Tibial nerve (tissue), 4 donors: ENCODE measurements around the gene GNPAT.

Experiments used
- EP300 ChIP-seq, 2 donors: sonication (generic); formaldehyde crosslinking; IDR thresholded peaks; one replicate each; pipeline ENCODE4 v1.6.1; 2017; ENCODE audit warnings: antibody characterized with exemption in 2 of 2, mild to moderate bottlenecking in 1 of 2
- POLR2A ChIP-seq, 2 donors: fragments of 450-650 bp; IDR thresholded peaks; one replicate each; pipeline ENCODE4 v1.6.1; 2017; ENCODE audit warnings: antibody characterized with exemption in 2 of 2, mild to moderate bottlenecking in 2 of 2, moderate library complexity in 2 of 2
- TF ChIP-seq, protein P1 (sequence below), 5 experiments: fragments of 200-600 bp in 3 of 5; fragments of 450-650 bp in 2 of 5; sonication (generic) in 3 of 5; IDR thresholded peaks; one replicate each; pipeline ENCODE4 v1.5.1; 2016 to 2019; ENCODE audit warnings: antibody characterized with exemption in 5 of 5, mild to moderate bottlenecking in 3 of 5, moderate library complexity in 2 of 5

DNA sequence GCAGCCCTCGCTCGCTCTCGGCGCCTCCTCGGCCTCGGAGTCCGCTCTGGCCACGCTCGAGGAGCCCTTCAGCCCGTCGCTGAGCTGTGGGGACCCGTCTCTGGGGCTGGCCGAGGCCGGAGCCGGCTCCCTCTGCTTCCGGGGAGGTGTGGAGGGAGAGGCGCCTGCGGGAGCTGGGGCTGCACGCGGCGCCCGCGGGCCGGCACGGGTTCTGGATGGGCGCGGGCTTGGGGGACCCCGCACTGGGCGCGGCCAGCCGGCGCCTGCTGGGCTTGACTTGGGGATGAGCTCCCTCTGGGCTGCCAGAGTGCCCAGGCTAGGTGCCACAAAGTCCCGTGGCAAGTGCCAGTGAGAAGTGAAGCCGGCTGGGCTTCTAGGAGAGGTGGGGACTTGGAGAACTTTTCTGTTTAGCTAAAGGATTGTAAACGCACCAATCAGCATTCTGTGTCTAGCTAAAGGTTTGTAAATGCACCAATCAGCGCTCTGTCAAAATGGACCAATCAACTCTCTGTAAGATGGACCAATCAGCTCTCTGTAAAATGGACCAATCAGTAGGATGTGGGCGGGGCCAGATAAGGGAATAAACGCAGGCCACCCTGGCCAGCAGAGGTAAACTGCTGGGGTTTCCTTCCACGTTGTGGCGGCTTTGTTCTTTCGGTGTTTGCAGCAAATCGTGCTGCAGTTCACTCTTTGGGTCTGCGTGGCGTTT lies 76.4 kb downstream of the GNPAT start:
- TF ChIP-seq, protein P1, sequence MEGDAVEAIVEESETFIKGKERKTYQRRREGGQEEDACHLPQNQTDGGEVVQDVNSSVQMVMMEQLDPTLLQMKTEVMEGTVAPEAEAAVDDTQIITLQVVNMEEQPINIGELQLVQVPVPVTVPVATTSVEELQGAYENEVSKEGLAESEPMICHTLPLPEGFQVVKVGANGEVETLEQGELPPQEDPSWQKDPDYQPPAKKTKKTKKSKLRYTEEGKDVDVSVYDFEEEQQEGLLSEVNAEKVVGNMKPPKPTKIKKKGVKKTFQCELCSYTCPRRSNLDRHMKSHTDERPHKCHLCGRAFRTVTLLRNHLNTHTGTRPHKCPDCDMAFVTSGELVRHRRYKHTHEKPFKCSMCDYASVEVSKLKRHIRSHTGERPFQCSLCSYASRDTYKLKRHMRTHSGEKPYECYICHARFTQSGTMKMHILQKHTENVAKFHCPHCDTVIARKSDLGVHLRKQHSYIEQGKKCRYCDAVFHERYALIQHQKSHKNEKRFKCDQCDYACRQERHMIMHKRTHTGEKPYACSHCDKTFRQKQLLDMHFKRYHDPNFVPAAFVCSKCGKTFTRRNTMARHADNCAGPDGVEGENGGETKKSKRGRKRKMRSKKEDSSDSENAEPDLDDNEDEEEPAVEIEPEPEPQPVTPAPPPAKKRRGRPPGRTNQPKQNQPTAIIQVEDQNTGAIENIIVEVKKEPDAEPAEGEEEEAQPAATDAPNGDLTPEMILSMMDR (IDR thresholded peaks at IDR 0.05) = no peak
- TF ChIP-seq POLR2A (IDR thresholded peaks at IDR 0.05) (no peak), EP300 (IDR thresholded peaks at IDR 0.05) (no peak)
